Keratinocyte (primary cell): Measurements from ENCODE around the gene ARG1. TPM values are rescaled to one million over a fixed set of nuclear protein-coding genes. Genes with fewer than 3 reads are reported as not detected.

ENCODE experiments used
- DNase-seq: peaks from one replicate; pipeline ENCODE4 v3.0.0-alpha.2; 2011; ENCODE audit warnings: low read depth, missing footprints, low spot score
- FAIRE-seq: peaks from 2 replicates; lab custom pipeline; 2011; peaks lifted over from hg19 to GRCh38; lab: Jason Lieb, UNC
- H2AFZ ChIP-seq: 2 replicates; pipeline ENCODE4 v1.6.0; 2012; ENCODE audit warnings: low read length, control low read depth, inconsistent platforms; ENCODE audit not compliant: control insufficient read depth
- H3K27ac ChIP-seq: 2 replicates; pipeline ENCODE4 v1.5.1; 2011; ENCODE audit warnings: low read length; ENCODE audit not compliant: control insufficient read depth, insufficient read depth
- H3K27me3 ChIP-seq: 3 replicates; pipeline ENCODE4 v1.6.0; 2011; ENCODE audit warnings: low read length; ENCODE audit not compliant: control insufficient read depth, insufficient read depth; ENCODE audit errors: extremely low read depth
- H3K36me3 ChIP-seq, 2 experiments: 2 replicates in 1 of 2; 3 replicates in 1 of 2; pipeline ENCODE4 v1.5.1; 2011; ENCODE audit warnings: low read length in 2 of 2, mild to moderate bottlenecking in 1 of 2; ENCODE audit not compliant: control insufficient read depth in 2 of 2, insufficient read depth in 2 of 2; ENCODE audit errors: extremely low read depth in 1 of 2
- H3K4me1 ChIP-seq: 3 replicates; pipeline ENCODE4 v1.5.1; 2011; ENCODE audit warnings: low read length; ENCODE audit not compliant: control insufficient read depth, insufficient read depth; ENCODE audit errors: extremely low read depth
- H3K4me2 ChIP-seq: 3 replicates; pipeline ENCODE4 v1.6.0; 2011; ENCODE audit warnings: low read depth, low read length; ENCODE audit not compliant: control insufficient read depth, insufficient read depth; ENCODE audit errors: extremely low read depth
- H3K4me3 ChIP-seq, 3 experiments: fragments of 200-600 bp in 1 of 3; sonication (generic) in 1 of 3; 2 replicates in 2 of 3; 3 replicates in 1 of 3; pipeline ENCODE4 v1.5.1; 2011 to 2016; ENCODE audit warnings: low read length in 3 of 3, mild to moderate bottlenecking in 3 of 3, control low read depth in 2 of 3, inconsistent platforms in 1 of 3, low read depth in 1 of 3, mixed read lengths in 1 of 3, mixed run types in 1 of 3, moderate library complexity in 1 of 3; ENCODE audit not compliant: control insufficient read depth in 2 of 3, insufficient read depth in 2 of 3; ENCODE audit errors: extremely low read depth in 1 of 3
- H3K79me2 ChIP-seq: 2 replicates; pipeline ENCODE4 v1.6.0; 2012; ENCODE audit warnings: low read length; ENCODE audit not compliant: control insufficient read depth, insufficient read depth
- H3K9ac ChIP-seq: 3 replicates; pipeline ENCODE4 v1.6.0; 2011; ENCODE audit warnings: low read length; ENCODE audit not compliant: control insufficient read depth, insufficient read depth; ENCODE audit errors: extremely low read depth
- H3K9me1 ChIP-seq: 3 replicates; pipeline ENCODE4 v1.6.0; 2011; ENCODE audit warnings: low read length; ENCODE audit not compliant: control insufficient read depth, insufficient read depth; ENCODE audit errors: extremely low read depth
- H3K9me3 ChIP-seq: 2 replicates; pipeline ENCODE4 v1.5.1; 2012; ENCODE audit warnings: low read depth, low read length; ENCODE audit not compliant: control insufficient read depth
- H4K20me1 ChIP-seq: 3 replicates; pipeline ENCODE4 v1.6.0; 2011; ENCODE audit warnings: low read length; ENCODE audit not compliant: control insufficient read depth, insufficient read depth; ENCODE audit errors: extremely low read depth
- CTCF ChIP-seq, 3 experiments: IDR thresholded peaks in 1 of 3; conservative IDR thresholded peaks in 1 of 3; optimal IDR thresholded peaks in 1 of 3; 2 replicates in 2 of 3; 3 replicates in 1 of 3; pipeline versions ENCODE3 to v1.5.1; 2011; ENCODE audit warnings: low read length in 3 of 3, mild to moderate bottlenecking in 3 of 3, moderate library complexity in 2 of 3, control low read depth in 1 of 3, inconsistent platforms in 1 of 3; ENCODE audit not compliant: insufficient read depth in 2 of 3; ENCODE audit errors: extremely low read depth in 1 of 3
- EZH2 ChIP-seq: IDR thresholded peaks from one replicate; pipeline ENCODE4 v1.6.1; 2012; ENCODE audit warnings: inconsistent platforms, mild to moderate bottlenecking, low read length, moderate library complexity
- dilution Hi-C: fragments of 300-500 bp; cut with MboI; formaldehyde crosslinking; loops from one replicate; pipeline ENCODE4 v1.7.0; 2020; ENCODE audit warnings: low sequenced_read_pairs; ENCODE audit not compliant: extremely low pct_ligation_motif_present
- polyA plus RNA-seq, 5 experiments: library from polyadenylated mRNA; depleted of rRNA in 3 of 5; stranded (reverse) in 3 of 5; stranded (forward) in 1 of 5; unstranded in 1 of 5; fragments of >200 nt; gene quantifications; 1 replicate in 1 of 5; 2 replicates in 3 of 5; 3 replicates in 1 of 5; pipeline versions ENCODE4 v1.2.1 to v1.2.3, GENCODE V29; 2011 to 2012; ENCODE audit warnings: missing spikeins in 2 of 5, low read depth in 1 of 5, low replicate concordance in 1 of 5

The ARG1 gene
- polyA plus RNA-seq, 1 donor (not counting 4 experiments of a cell fraction or from before 2014, with no cell fraction given), result 0.13 TPM

- H3K9ac ChIP-seq, result no peak overlapping the region
- peaks cover 7 to 11% of the 10 kb centered on the region in 2 experiments for H3K36me3 ChIP-seq
- no peaks in the 10 kb centered on the region for H4K20me1 ChIP-seq
- H3K27me3 ChIP-seq, result no peaks in the 10 kb centered on the region
- dilution Hi-C loops, result no loop called here
- FAIRE-seq (no peak), DNase-seq (no peak)
- no peak overlapping the region for H3K4me3 ChIP-seq
- no peaks in the 10 kb centered on the region for H3K9me3 ChIP-seq
- no peaks in the 10 kb centered on the region for H3K4me1 ChIP-seq
- no peak overlapping the region for H3K27ac ChIP-seq
- no peaks in the 10 kb centered on the region for H3K9me1 ChIP-seq
- H2AFZ ChIP-seq, result no peak overlapping the region
- no peak for TF ChIP-seq EZH2
- no peak for TF ChIP-seq CTCF (optimal IDR thresholded peaks at IDR 0.05 in 1 of 3, IDR thresholded peaks at IDR 0.05 in 1 of 3, conservative IDR thresholded peaks at IDR 0.05 in 1 of 3; ENCODE audit: extremely low read depth in 1 of 3, insufficient read depth in 2 of 3, low read length in 3 of 3)
- H3K4me2 ChIP-seq, result no peak overlapping the region
- no peaks in the 10 kb centered on the region for H3K79me2 ChIP-seq
These were observed 27.7 kb downstream of the ARG1 start for GRCh38 chr6:131600716-131601115.

- Histone ChIP-seq H3K27ac (no peak overlapping the region), H3K9me3 (no peaks in the 10 kb centered on the region), H3K9me1 (no peaks in the 10 kb centered on the region), H3K9ac (no peak overlapping the region), H3K27me3 (no peaks in the 10 kb centered on the region), H3K4me1 (no peaks in the 10 kb centered on the region), H3K4me2 (no peak overlapping the region), H4K20me1 (no peaks in the 10 kb centered on the region), H3K4me3 (no peak overlapping the region), H3K36me3 (peaks cover 7 to 11% of the 10 kb centered on the region in 2 experiments), H2AFZ (no peak overlapping the region), H3K79me2 (no peaks in the 10 kb centered on the region)
- DNase-seq (no peak), FAIRE-seq (no peak)
- dilution Hi-C loops, result no loop called here
- no peak for TF ChIP-seq CTCF (optimal IDR thresholded peaks at IDR 0.05 in 1 of 3, IDR thresholded peaks at IDR 0.05 in 1 of 3, conservative IDR thresholded peaks at IDR 0.05 in 1 of 3; ENCODE audit: extremely low read depth in 1 of 3, insufficient read depth in 2 of 3, low read length in 3 of 3)
- TF ChIP-seq EZH2, result no peak
These were observed 29.8 kb downstream of the ARG1 start for GRCh38 chr6:131602781-131603312.
